Dendritic cell treated with granulocyte-macrophage colony-stimulating factor and Interleukin-4, amounts not matched to agents 40 ng/mL and 50 ng/mL, for 4 days (primary cell): ENCODE results near the gene BTBD8.

ENCODE experiments used
- H3K27ac Mint-ChIP-seq: one replicate; pipeline ENCODE4 v1.8.0; 2022; ENCODE audit warnings: mild to moderate bottlenecking, mixed read lengths
- H3K27me3 Mint-ChIP-seq: one replicate; pipeline ENCODE4 v1.8.0; 2022; ENCODE audit warnings: mild to moderate bottlenecking, mixed read lengths
- H3K36me3 Mint-ChIP-seq: one replicate; pipeline ENCODE4 v1.8.0; 2022; ENCODE audit warnings: low read depth, mixed read lengths
- H3K4me1 Mint-ChIP-seq: one replicate; pipeline ENCODE4 v1.8.0; 2022; ENCODE audit warnings: low read depth, mixed read lengths
- H3K4me3 Mint-ChIP-seq: one replicate; pipeline ENCODE4 v1.8.0; 2022; ENCODE audit warnings: mild to moderate bottlenecking, moderate library complexity, mixed read lengths
- H3K9me3 Mint-ChIP-seq: one replicate; pipeline ENCODE4 v1.8.0; 2022; ENCODE audit warnings: mixed read lengths
- intact Hi-C: fragments of 100-400 bp; cut with micrococcal nuclease; formaldehyde crosslinking; loops from one replicate; pipeline ENCODE4 v1.15.0; 2022

BTBD8 gene

GRCh38 chr1:92188436-92189255 lies 108.5 kb downstream of the BTBD8 start:
- no peaks in the 10 kb centered on the region for H3K36me3 Mint-ChIP-seq
- no peaks in the 10 kb centered on the region for H3K27me3 Mint-ChIP-seq
- H3K4me1 Mint-ChIP-seq = no peaks in the 10 kb centered on the region
- intact Hi-C loops = no loop called here
- no peaks in the 10 kb centered on the region for H3K9me3 Mint-ChIP-seq
- no peak overlapping the region for H3K27ac Mint-ChIP-seq
- H3K4me3 Mint-ChIP-seq = no peak overlapping the region

GRCh38 chr1:92191726-92192125 lies 111.6 kb downstream of the BTBD8 start:
- Mint-ChIP-seq H3K9me3 (no peaks in the 10 kb centered on the region), H3K4me3 (no peak overlapping the region), H3K36me3 (no peaks in the 10 kb centered on the region), H3K27me3 (no peaks in the 10 kb centered on the region), H3K27ac (no peak overlapping the region), H3K4me1 (no peaks in the 10 kb centered on the region)
- intact Hi-C loops = no loop called here

DNA sequence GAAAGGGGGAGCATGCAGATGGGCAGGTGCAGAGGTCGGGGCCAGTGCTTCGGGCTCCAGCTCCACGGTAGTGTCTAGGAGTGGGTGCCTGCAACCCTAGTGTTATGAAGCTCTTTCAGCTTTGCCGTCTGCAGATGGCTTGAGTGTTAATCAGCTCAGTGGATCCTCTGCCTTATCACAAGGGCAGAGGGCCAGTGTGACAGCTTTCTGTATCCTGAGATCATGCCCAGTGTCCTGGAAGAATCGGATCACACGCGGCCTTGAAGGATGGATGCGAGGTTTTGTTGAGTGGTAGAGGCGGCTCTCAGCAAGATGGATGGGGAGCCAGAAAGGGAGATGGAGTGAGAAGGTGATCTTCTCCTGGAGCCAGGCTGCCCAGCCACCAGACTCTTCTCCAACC lies 112.1 kb downstream of the BTBD8 start:
- Mint-ChIP-seq H3K9me3 (no peaks in the 10 kb centered on the region), H3K4me1 (no peaks in the 10 kb centered on the region), H3K27me3 (no peaks in the 10 kb centered on the region), H3K4me3 (no peak overlapping the region), H3K36me3 (no peaks in the 10 kb centered on the region), H3K27ac (no peak overlapping the region)
- intact Hi-C loops = no loop called here

GRCh38 chr1:92194511-92194910 lies 114.4 kb downstream of the BTBD8 start:
- intact Hi-C loops = no loop called here

GRCh38 chr1:92201973-92202372 lies 121.8 kb downstream of the BTBD8 start:
- intact Hi-C loops = no loop called here
- H3K4me3 Mint-ChIP-seq = no peak overlapping the region
- no peak overlapping the region for H3K27ac Mint-ChIP-seq
- H3K4me1 Mint-ChIP-seq = peaks cover 17% of the 10 kb centered on the region
- no peaks in the 10 kb centered on the region for H3K36me3 Mint-ChIP-seq
- H3K27me3 Mint-ChIP-seq = no peaks in the 10 kb centered on the region
- no peaks in the 10 kb centered on the region for H3K9me3 Mint-ChIP-seq

More at GRCh38 chr1:92194511-92194910, 114.4 kb downstream of the BTBD8 start:
- Mint-ChIP-seq H3K4me1 (no peaks in the 10 kb centered on the region), H3K9me3 (no peaks in the 10 kb centered on the region), H3K36me3 (no peaks in the 10 kb centered on the region), H3K4me3 (no peak overlapping the region), H3K27me3 (no peaks in the 10 kb centered on the region), H3K27ac (no peak overlapping the region)

DNA sequence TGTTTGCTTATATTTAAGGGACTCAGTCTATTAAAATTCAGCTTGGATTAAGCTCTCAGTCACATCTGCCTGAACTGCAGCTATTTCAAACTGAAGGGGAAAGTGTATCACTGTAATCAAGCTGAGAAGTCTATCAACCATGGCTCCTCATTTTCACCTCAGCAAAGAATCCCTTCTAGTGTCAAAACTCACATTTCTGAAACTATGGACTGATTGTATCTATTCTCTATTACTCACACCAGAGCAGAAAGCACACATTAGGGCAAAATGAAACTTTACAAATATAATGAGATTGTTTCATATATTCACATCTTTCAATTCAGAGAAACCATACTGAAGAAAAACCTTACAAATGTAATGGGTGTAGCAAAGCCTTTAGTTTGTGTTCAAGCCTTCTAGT lies 123.0 kb downstream of the BTBD8 start:
- Mint-ChIP-seq H3K27ac (no peak overlapping the region), H3K4me1 (peaks cover 22% of the 10 kb centered on the region), H3K9me3 (no peaks in the 10 kb centered on the region)

DNA sequence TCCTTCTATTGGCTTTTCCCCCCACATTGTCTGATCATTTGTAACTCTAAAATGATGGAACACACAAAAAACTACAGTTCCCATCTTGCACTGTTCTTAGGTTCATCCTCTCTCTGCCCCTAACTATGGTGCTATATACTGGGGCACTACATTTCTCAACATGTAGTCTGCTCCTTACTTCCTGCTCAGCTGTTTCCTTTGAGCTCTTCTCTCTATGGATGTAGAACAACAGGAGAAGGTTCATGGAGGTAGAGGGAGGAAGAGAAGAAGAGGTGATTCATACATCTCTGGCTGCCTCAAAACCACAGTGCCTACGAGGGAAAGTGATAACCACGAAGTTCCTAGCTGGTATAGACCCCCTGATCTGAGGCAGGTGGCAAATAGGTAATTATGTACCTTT lies 130.6 kb downstream of the BTBD8 start:
- intact Hi-C loops = no loop called here
- H3K27me3 Mint-ChIP-seq = no peaks in the 10 kb centered on the region
- no peaks in the 10 kb centered on the region for H3K36me3 Mint-ChIP-seq
- H3K4me1 Mint-ChIP-seq = peaks cover 6% of the 10 kb centered on the region
- no peak overlapping the region for H3K4me3 Mint-ChIP-seq
- no peak overlapping the region for H3K27ac Mint-ChIP-seq
- no peaks in the 10 kb centered on the region for H3K9me3 Mint-ChIP-seq

More for the DNA sequence above, 123.0 kb downstream of the BTBD8 start:
- Mint-ChIP-seq H3K4me3 (no peak overlapping the region), H3K36me3 (no peaks in the 10 kb centered on the region), H3K27me3 (no peaks in the 10 kb centered on the region)
- intact Hi-C loops = no loop called here

DNA sequence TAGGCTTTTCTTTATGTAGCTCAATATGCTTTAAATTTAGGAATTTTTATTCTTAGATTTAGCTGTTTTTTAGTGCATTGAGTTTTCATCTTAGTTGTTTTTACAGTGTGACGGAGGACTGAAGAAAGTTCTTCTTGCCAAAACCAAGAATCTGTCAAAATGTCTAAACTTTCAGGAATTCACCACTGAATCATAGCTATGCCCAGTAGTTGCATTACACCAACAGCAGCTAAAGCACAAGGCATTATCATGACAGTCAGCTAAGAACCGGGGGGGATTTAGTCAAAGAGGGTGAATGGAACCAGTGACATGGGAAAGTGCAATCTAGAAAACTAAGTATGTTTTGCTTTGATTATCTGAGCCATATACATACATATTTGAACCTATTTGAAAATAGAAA lies 131.0 kb downstream of the BTBD8 start:
- Mint-ChIP-seq H3K36me3 (no peaks in the 10 kb centered on the region), H3K27ac (no peak overlapping the region), H3K4me1 (peaks cover 6% of the 10 kb centered on the region), H3K27me3 (no peaks in the 10 kb centered on the region), H3K4me3 (no peak overlapping the region), H3K9me3 (no peaks in the 10 kb centered on the region)
- intact Hi-C loops = no loop called here

GRCh38 chr1:92217721-92218120 lies 137.6 kb downstream of the BTBD8 start, which contains the start of gene C1orf146:
Gene C1orf146 (plus strand): TSS chr1:92217915. CDS start chr1:92231421, 13,506 bp downstream.
- no peaks in the 10 kb centered on the region for H3K9me3 Mint-ChIP-seq
- H3K36me3 Mint-ChIP-seq = no peaks in the 10 kb centered on the region
- H3K27ac Mint-ChIP-seq = no peak within 1 kb of the TSS
- no peaks in the 10 kb centered on the region for H3K4me1 Mint-ChIP-seq
- intact Hi-C loops = no loop called here
- no peak within 1 kb of the TSS for H3K4me3 Mint-ChIP-seq
- no peaks in the 10 kb centered on the region for H3K27me3 Mint-ChIP-seq

DNA sequence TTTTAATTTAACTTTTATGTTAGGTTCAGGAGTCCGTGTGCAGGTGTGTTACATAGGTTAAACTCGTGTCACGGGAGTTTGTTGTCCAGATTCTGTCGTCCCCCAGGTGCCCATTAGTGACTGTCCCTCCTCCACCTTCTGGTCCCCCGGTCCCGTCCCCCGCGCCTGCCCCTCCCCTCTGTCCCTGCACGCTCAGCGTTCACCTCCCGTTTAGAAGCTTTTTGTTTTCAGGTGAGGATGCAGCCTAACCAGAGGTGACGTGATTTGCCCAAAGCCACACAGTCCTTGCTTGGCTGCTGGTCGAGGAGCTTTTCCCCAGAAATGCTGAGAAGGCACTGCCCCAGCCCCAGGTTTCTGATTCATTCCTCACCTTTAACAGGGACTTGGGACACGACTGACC lies 138.4 kb downstream of the BTBD8 start:
- Mint-ChIP-seq H3K27ac (no peak overlapping the region), H3K4me3 (no peak overlapping the region), H3K4me1 (no peaks in the 10 kb centered on the region), H3K9me3 (no peaks in the 10 kb centered on the region), H3K27me3 (no peaks in the 10 kb centered on the region), H3K36me3 (no peaks in the 10 kb centered on the region)
- intact Hi-C loops = no loop called here

DNA sequence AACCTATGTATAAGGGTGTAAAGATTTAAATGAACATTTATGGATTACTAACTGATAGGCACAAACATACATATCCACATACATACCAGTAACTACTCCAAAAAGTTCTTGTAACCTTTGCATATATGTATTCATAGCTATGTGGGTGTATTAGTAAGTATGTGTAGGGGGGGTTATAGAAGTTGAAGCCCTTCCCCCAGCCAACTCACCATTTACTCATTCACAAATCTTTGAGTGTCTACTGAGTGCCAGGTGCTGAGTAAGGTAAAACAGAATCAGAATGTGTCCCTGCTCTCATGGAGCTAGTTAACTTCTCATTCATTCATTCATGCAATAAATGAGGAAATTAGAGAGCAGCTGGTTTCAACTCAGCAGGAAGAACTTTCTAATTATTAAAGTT lies 138.9 kb downstream of the BTBD8 start:
- Mint-ChIP-seq H3K36me3 (no peaks in the 10 kb centered on the region), H3K27ac (no peak overlapping the region), H3K4me1 (no peaks in the 10 kb centered on the region), H3K9me3 (no peaks in the 10 kb centered on the region), H3K4me3 (no peak overlapping the region), H3K27me3 (no peaks in the 10 kb centered on the region)
- intact Hi-C loops = no loop called here

GRCh38 chr1:92228401-92228800 lies 148.3 kb downstream of the BTBD8 start:
- H3K36me3 Mint-ChIP-seq = no peaks in the 10 kb centered on the region
- H3K4me1 Mint-ChIP-seq = no peaks in the 10 kb centered on the region
- intact Hi-C loops = no loop called here
- no peaks in the 10 kb centered on the region for H3K27me3 Mint-ChIP-seq
- H3K9me3 Mint-ChIP-seq = no peaks in the 10 kb centered on the region
- H3K27ac Mint-ChIP-seq = no peak overlapping the region
- H3K4me3 Mint-ChIP-seq = no peak overlapping the region

- no peaks in the 10 kb centered on the region for H3K27me3 Mint-ChIP-seq
- no peaks in the 10 kb centered on the region for H3K9me3 Mint-ChIP-seq
- no peak overlapping the region for H3K27ac Mint-ChIP-seq
- no peak overlapping the region for H3K4me3 Mint-ChIP-seq
- H3K4me1 Mint-ChIP-seq = no peaks in the 10 kb centered on the region
- H3K36me3 Mint-ChIP-seq = no peaks in the 10 kb centered on the region
- intact Hi-C loops = no loop called here
Measured at GRCh38 chr1:92230736-92231135, 150.6 kb downstream of the BTBD8 start.
